Stimulated activated CD4-positive, alpha-beta T cell treated with anti-CD3 and anti-CD28 coated beads, TNF-alpha, amount 100 ng/mL, for 24 hours (primary cell): ENCODE data around the gene ZBTB20.

Source experiments
- DNase-seq, 3 experiments: peaks; one replicate each; pipeline ENCODE4 v3.0.0-alpha.2; 2020; ENCODE audit warnings: low read depth in 3 of 3

ZBTB20 gene

DNA sequence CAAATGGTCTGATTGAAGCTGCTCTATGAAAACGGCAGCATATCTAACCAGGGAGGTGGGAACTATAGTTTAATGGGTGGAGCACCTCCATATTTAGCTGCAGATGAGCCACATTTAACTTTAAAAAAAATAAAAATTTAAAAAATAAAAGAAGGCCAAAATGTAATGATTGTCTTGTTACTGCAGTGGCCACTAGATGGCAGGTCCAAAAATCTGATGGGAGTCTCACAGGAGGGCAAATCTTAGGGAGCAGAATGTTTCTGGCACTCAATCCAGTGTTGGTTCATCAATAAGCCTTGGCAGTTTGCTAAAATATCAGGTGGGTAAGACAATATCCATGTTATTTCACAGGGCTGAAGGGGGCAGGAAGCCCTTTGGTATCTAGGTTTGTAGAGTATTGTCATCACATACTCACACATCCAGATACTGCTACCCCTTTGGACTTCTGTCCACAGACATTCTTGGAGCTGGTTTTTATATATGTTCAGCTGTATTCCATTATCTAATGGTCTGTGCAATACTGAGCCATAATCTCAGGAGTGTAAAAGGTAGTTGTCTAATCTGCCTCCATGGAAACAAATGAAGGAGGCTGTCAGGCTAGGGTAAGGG lies 619.9 kb downstream of the ZBTB20 start:
- no peak for DNase-seq

DNA sequence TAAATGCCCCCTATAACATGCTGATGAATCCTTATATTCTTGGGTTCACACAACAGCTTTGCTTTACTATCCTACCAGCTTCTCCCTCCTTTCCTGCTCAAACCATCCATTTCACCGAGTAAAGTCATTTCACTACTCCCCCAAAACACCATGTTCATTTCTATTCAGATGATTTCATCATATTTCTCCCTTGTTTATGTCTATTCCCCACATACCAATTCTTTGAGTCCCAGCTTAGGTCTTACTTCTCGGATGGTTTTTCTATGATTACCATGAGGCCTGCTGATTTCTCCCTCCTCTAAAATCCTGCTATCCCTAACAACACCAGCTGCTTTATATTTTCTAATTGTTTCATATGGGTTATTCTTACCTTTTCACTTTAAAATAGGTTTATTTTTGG lies 621.8 kb downstream of the ZBTB20 start:
- DNase-seq = no peak

DNA sequence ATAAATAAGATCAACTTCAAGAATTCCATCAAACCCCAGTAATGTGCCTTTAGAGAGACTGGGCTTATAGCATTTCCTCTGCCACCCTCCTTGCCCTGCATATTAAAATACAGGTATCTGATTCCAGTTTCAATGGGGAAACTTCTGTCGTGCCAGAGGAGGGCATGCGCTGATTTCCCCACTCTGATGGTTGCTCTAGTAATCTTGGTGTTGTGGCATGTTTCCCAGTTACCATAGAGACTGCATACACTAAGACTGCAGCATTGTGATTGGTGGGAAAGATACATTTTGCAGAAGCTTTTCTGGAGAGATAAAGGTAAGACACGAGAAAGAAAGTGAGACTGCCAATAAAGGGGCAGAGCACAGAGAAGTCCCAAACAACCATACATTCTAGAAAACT lies 627.7 kb downstream of the ZBTB20 start:
- DNase-seq = no peak

DNA sequence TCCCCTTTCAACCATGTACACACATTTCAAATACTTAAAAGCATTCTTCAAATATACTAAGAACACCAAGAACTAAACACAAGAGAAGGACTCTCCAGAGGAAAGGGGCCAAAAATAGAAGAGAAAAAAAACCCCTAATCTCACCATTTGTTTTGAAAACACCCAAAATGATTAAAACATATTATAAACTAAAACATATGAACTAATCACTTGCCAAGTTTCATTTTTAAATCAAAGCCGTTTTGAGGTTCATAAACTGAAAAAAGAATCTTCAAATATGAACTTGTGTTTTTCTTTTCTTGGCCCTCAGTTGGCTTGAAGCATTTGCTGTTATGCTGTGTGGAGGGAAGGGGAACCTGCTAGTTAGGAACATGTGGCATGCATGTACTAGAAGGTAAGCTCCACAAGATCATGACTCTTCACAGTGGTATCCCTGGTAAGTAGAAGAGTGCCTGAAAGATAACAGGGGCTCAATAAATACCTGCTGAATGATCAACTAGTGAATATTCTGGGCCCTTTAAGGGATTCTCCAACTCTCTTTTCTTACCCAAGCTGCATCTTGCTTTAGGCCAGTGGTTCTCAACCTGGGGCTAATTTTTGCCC lies 628.8 kb downstream of the ZBTB20 start:
- no peak for DNase-seq

DNA sequence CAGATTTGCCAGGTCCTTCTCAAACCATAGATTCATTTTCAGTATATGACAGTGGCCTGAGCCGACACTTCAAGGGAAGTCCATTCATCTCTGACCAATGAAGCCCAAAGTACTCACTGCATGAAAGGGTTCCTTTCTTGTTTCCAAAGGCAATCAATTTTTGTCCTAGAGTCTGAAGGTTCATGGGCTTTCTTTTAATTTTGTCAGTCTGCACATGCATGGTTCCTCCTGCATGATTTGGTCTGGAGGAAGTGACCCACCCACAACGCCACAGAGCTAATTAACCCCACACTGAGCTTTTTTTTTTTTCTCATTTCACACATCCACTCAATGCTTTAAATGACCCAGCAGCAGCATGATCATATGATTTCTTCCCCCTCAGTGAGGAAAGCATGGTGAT lies 636.9 kb downstream of the ZBTB20 start:
- no peak for DNase-seq

DNA sequence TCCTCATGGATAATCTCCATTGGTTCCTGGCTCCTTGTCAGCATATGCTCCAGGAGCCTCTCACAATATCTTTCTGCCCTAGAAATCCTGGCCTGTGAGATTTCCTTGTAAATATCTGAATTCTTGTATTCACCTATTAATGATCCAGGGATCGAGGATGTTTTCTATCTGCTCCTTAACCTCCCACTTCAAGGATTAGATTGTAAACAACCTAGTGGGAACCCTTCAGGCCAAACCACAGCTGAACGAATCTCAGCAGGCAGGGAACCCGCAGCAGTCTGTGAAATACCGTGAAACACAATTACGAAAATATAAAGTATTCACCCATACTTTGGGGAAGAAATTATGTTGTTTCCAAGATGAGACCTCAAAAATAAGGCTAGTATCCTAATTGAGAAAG lies 637.3 kb downstream of the ZBTB20 start:
- DNase-seq = no peak

DNA sequence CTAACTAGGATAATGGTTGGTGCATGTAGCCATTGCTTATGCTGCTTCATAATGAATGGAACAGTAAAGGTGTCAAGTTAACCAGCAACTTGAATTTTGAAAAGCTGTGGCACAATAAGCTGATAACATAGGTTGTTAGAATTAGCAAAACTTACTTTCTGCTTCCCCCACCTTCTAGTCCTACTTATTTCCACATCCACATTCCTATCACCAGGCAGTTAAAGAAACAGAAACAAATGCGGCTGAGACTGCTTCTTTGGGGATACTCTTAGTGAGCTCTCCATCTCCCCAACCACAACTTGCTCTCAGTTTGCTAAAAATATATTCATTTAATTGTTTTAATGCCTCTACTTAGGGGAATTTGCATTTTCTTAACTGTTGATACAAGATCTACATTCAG lies 638.1 kb downstream of the ZBTB20 start:
- DNase-seq = no peak

DNA sequence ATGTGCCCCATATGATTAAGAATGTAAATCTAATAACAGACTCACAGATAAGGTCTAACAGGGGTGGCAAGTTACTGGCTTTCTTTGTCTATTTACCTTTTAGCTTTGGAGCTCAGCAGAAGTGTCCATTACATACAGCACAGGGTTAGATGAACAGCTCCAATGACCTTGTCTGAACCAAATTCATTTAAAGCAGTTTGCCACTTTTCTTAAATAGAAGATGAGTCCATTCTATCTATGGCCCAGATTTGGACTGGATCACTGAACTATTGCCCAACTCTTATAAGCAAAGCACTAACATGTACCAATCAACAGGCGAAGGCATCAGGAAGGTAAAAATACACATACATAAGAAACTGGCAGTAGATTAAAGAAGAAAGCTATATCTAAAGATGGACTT lies 638.9 kb downstream of the ZBTB20 start:
- DNase-seq = no peak

DNA sequence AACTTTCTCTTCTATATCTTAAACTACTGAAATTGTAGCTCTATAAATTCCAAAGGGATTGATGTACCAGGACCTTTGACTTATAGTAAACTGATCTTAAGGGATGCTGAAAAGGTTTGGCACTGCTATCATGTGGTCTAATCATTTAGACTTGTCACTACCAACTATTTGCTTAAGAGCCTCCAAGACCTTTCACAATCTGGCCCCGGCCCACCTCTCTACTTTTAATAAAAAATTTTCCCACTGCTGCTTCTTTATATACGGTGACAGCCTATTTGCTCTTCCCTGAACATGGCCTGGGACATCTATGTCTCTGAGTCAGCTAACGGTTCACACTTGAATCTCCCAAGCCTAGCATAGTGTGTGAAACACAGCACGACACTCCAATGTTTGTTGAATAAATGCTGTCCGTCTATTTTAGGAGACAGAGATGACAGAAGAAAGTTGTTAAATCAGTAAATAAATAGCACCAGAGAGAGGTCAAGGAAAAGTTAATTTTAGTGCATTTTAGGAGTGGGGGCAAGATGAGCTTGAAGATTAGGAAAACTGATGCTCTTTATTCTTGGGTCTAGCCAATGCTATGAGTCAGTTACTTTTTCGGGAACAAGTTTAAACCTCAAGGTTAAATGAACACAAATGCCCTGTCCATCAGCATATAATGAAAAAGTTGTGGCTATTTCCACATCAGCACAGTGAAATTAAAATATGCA lies 640.3 kb downstream of the ZBTB20 start:
- no peak for DNase-seq

DNA sequence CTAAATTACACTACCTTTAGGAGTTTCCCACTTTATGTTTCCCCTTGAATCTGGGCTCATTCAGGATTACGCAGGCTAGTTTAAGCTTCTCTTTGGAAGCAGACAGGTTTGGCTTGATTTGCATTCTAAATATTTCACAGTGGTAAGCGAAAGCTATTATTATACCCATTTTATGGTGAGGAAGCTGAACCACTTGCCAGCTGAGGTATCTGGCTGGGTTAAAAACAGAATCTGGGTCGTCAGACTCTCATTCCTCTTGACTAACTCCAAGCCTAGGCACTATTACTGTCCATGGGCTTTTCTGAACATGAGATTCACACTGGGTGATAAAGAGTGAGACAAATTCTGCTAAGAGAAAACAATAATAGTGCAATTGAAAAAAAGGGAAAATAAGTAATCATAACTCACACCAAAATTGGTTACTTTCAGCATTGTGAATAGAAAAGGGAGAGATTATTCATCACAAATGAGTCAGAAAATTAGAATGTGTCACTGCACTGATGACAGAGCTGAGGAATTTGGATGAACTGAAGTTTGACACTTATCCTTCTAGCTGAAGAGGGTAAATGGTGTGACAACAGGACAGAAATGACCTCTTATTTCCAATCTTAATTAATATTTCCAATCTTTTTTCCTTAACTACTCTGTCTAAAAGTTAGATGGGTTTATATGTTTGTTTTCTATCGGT lies 642.0 kb downstream of the ZBTB20 start:
- DNase-seq = no peak

DNA sequence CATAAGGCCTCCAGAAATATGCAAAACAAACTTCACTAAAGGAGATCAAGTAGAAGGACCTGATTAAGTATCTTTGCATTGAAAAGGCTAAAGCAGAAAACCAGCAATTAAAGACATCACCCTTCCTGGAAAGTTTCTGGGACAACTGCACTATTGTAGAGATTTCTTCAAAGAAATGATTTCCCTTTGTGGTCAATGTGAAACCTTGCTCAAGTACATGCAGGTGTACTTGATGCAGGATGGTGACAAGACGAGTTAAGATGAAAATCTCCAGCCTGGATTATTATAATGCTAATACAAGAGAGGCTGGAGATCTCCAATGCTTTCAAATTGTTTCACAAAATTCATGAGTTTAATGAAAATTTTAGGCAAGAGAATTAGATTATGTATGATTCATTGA lies 644.9 kb downstream of the ZBTB20 start:
- DNase-seq = no peak

DNA sequence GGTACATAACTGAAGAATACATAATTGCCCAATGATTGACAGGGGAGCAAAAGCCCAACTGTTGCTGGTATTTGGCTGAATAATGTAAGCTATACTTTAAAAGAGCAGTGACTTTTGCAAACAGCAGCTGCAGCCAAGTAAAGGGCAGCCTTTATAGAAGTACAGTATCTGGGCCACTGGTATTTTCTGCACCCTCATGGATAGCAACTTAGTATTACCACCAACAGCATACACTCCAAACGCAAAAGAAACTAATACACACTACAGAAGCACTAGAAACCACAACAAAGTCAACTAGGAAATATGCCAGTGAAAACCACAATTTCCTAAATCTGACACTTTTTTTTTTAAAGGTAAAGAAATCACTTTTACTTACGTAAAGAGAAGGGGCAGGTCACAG lies 647.1 kb downstream of the ZBTB20 start:
- no peak for DNase-seq

DNA sequence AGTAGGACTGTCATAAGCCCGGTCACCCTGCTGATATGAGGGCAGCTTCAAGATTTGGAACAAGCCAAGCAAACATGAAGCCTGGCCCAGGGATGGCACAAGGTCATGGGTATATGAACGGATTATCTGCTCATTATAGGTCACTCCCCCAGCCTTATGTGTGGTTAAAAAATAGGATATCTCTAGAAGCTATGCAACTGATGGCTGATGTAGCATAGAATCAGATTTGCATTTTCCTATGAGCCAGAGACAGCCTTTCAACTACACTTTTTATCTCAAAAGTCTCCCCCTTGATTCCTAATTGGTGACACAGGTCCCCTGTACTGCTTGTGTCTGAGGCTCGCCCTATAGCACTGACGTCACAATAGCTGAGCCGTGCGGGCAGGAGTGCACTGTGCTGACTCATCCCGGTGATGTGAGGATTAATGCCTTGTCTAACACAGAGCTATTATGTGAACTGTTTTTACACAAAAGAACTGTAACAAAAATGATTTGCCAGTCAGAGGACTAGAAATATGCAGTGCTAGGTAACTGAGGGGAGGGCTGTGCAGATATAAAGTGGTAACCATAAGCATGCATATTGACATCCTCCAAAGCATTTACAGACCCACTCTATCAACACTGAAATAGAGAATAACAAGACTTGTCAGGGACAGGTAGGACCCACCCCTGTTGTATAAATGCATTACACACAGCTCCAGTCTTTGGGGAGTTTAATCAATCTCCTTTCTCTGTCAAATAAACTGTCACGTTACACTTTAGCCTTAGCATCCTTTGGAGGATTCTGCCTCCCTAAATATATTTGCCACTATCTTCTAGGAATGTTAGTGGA lies 648.3 kb downstream of the ZBTB20 start:
- DNase-seq = no peak

DNA sequence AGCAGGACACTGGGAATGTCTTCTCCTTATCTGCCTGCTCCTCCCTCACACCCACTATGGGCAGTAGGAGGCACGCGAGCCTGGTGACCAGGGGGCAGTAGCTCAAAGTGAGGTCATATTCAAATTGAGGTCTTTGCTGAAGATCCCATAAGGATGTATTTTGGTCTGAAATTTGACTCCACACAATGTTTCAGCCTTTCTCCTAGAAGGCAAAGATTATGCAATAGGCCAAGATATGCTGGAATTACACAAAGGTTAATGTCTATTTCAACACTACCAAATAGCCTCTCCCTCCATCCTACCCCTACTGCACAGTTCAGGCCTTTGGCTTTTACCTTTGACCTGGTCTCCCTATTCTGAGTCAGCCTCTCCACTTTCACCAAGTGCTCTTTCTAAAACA lies 650.2 kb downstream of the ZBTB20 start:
- no peak for DNase-seq

DNA sequence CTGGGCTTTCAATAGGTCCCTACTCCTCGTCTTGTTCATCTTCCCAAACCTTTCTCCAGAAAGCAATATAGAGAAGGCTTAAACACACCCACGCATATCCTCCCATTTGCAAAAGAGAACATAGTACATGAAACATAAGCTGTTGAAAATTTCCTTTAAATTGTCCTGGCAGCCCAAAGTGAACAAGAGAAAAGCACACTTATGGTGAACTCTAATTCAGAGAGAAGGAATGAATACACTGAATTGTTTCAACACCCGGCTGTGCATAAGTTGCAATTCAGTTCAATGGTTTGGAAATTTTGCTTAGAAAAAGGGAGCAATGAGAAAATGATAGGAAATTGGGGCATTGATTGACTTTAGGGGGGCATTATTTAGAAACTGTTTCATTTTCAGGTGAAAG lies 650.6 kb downstream of the ZBTB20 start:
- DNase-seq = no peak

DNA sequence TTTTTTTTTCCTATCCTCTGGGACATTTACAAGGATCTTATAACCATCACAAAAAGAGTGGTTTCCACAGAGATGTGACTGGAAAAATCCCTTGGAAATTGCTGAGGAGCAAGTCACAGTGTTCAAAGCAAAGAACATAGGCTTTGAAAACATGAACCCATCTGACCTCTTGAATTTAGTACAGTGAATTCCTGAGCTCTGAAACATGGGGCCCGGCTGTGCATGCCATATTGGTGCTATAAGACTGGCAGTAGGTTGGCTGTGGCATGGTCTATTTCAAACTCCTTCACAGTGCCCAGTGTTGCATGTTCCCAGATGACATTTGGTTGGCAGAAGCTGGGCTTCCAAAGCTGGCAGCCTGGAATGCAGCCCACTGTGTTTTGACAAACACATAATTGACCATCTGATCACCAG lies 651.1 kb downstream of the ZBTB20 start:
- no peak for DNase-seq

DNA sequence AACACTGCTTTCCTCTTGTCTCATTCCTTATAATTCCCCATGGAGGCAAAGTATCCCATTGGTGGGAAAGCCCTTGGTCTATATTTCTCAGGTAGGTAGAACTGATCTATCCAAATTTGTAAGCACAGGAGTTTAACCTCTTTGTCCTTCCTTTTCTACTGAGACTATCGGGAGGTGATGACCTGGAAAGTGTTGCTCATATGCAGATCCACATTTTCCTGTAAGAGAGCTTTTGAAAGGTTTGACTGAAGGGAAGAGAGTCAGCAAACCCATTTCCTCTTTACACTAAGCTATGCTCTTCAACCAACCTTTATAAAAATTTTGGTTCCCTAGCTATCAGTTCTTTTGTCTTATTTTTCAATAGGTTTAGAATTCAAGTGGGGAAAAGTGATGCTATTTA lies 652.6 kb downstream of the ZBTB20 start:
- DNase-seq = no peak

DNA sequence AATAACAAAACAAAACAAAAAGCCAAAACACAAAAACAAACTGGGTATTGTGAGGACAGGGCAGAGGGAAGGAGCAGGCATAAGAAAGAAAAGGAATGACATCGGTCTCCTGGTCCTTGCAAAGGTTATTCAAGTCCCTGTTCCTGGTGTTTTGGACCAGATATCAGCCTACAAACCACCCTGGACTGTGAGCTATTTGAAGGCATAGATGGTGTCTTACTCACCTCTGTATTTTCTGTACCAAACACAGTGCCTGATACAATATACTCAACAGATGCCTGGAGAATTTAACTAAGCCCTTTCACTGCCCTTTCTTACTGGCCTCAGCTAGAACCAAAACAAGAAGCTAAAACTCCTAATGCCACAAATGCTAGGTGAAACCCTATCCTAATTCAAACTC lies 656.3 kb downstream of the ZBTB20 start:
- DNase-seq = no peak

DNA sequence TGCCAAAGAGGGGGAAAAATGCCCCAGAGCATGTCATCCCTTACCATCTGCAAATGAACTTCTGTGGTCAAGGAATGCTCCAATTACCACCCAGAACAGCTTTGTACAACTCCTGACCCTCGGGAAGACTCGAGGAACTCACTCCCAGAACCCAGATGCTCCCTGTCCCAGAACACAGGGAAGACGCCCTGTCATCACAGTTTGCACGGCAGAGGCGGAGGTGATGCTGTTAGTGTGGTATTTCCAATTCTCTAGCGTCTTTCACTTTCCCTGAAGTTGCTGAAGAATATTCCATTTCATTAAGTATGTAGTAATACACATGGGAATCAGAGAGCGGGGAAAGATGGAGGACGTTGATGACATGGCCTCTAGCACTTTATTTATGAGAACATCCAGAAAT lies 659.6 kb downstream of the ZBTB20 start:
- DNase-seq = no peak

DNA sequence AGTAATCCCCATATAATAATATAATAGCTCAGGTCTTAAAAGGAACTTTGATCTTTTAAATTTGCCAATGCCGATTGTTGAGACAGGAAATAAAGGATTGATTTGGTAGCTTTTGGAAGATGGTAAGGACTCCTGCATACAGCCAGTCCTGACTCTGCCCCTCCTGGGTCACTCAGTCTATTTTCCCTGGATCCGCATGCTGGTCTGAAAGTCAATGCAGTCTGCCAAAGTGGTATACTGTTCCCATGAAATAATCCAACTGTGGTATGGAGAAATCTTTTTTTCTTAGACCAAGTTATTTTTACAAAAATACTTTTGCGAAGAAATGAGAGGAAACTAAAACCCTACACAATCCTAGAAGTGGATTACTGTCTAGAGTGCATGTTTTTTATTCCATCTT lies 662.2 kb downstream of the ZBTB20 start:
- DNase-seq = no peak

DNA sequence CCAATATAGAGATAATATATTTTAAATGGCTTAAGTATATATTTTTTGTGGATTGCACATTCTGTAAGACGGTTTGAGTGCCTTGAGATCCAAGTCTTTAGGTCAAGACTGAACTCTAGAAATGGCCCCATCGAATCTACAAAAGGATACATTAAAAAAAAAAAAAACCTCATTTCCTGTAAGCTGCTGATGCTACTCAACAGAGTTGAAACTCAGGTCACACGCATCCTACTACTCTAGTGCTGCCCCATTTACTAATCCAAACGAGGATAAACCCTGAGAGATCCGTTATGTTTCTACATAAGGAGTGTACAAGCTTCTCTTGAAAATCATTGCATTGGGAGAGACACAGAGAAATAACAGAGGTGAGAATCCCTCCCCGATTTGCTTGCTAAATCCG lies 666.0 kb downstream of the ZBTB20 start:
- DNase-seq = no peak

DNA sequence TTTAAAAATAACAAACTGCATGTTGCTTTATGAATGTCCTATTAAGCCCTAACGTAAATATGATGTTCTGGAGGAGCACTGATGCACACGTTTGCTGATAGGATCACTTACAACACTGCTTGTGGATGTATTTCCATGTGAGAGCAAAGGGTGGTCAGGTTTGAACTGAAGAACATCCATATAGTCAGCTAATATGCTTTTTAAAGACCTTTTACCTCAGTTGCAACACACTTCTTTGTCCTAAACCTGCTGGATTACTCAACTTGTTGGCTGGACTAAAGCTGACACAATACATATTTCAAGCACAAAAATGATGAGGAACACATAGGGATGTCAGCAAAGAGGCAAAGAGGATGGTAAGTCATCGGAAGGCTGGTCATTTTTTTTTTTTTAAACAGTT lies 666.6 kb downstream of the ZBTB20 start:
- DNase-seq = no peak
